GM23338 (cell line): ENCODE results near the gene ZBTB40. TPM values are rescaled to one million over a fixed set of nuclear protein-coding genes. Genes with fewer than 3 reads are reported as not detected.

Experiments
- ATAC-seq: fragments of 200-7000 bp; cut with Tn5 transposase; 3 replicates; pipeline ENCODE4 v1.9.1; 2020
- DNase-seq: peaks from one replicate; pipeline ENCODE4 v3.0.0-alpha.2; 2015; ENCODE audit warnings: low spot score
- H2AFZ ChIP-seq: fragments of 200-600 bp; sonication (generic); 2 replicates; pipeline ENCODE4 v1.8.0; 2016; ENCODE audit warnings: antibody characterized with exemption, mild to moderate bottlenecking, moderate library complexity
- H3F3A ChIP-seq: fragments of 200-600 bp; sonication (generic); replicated peaks from 2 replicates; pipeline ENCODE4 v1.8.0; 2017; ENCODE audit warnings: antibody characterized with exemption, mixed run types, low read depth
- H3K27ac ChIP-seq: fragments of 200-600 bp; sonication (generic); 2 replicates; pipeline ENCODE4 v1.6.1; 2016; ENCODE audit warnings: low read depth
- H3K27me3 ChIP-seq: fragments of 200-600 bp; sonication (generic); 2 replicates; pipeline ENCODE4 v1.8.0; 2016; ENCODE audit warnings: mild to moderate bottlenecking, mixed run types, moderate library complexity; ENCODE audit not compliant: insufficient read depth
- H3K36me3 ChIP-seq: fragments of 200-600 bp; sonication (generic); 2 replicates; pipeline ENCODE4 v1.8.0; 2016; ENCODE audit warnings: mild to moderate bottlenecking; ENCODE audit not compliant: insufficient read depth
- H3K4me1 ChIP-seq: fragments of 200-600 bp; sonication (generic); 2 replicates; pipeline ENCODE4 v1.8.0; 2016; ENCODE audit warnings: mild to moderate bottlenecking, moderate library complexity; ENCODE audit not compliant: insufficient read depth
- H3K4me2 ChIP-seq: fragments of 200-600 bp; sonication (generic); 2 replicates; pipeline ENCODE4 v1.7.1; 2017; ENCODE audit warnings: mixed run types
- H3K4me3 ChIP-seq: fragments of 200-600 bp; sonication (generic); 2 replicates; pipeline ENCODE4 v1.6.1; 2016; ENCODE audit warnings: mixed run types
- H3K79me2 ChIP-seq: fragments of 200-600 bp; sonication (generic); replicated peaks from 2 replicates; pipeline ENCODE4 v1.8.0; 2017; ENCODE audit warnings: mild to moderate bottlenecking; ENCODE audit not compliant: insufficient read depth
- H3K9me2 ChIP-seq: fragments of 200-600 bp; sonication (generic); 2 replicates; pipeline ENCODE4 v1.8.0; 2017; ENCODE audit not compliant: insufficient read depth
- H4K20me1 ChIP-seq: fragments of 200-600 bp; sonication (generic); replicated peaks from 2 replicates; pipeline ENCODE4 v1.8.0; 2017; ENCODE audit warnings: mild to moderate bottlenecking; ENCODE audit not compliant: insufficient read depth
- H3K27ac Mint-ChIP-seq: 2 replicates; pipeline ENCODE4 v1.8.0; 2020; ENCODE audit warnings: inconsistent platforms, mild to moderate bottlenecking, moderate library complexity, mixed read lengths
- H3K27me3 Mint-ChIP-seq: 3 replicates; pipeline ENCODE4 v1.8.0; 2022; ENCODE audit warnings: low read depth, mild to moderate bottlenecking, moderate library complexity, mixed read lengths, inconsistent platforms; ENCODE audit not compliant: insufficient read depth, poor library complexity
- H3K36me3 Mint-ChIP-seq: 3 replicates; pipeline ENCODE4 v1.8.0; 2021; ENCODE audit warnings: low read depth, mild to moderate bottlenecking, inconsistent platforms, moderate library complexity, mixed read lengths
- H3K4me1 Mint-ChIP-seq: 3 replicates; pipeline ENCODE4 v1.8.0; 2020; ENCODE audit warnings: mild to moderate bottlenecking, inconsistent platforms, mixed read lengths
- H3K4me3 Mint-ChIP-seq: 3 replicates; pipeline ENCODE4 v1.8.0; 2021; ENCODE audit warnings: moderate library complexity, mild to moderate bottlenecking, inconsistent platforms, mixed read lengths
- H3K9me3 Mint-ChIP-seq: 3 replicates; pipeline ENCODE4 v1.8.0; 2020; ENCODE audit warnings: moderate library complexity, mild to moderate bottlenecking, inconsistent platforms, mixed read lengths
- EZH2 ChIP-seq: fragments of 200-600 bp; sonication (generic); IDR thresholded peaks from one replicate; pipeline ENCODE4 v1.8.0; 2017; ENCODE audit warnings: antibody characterized with exemption, mild to moderate bottlenecking, low read depth; ENCODE audit not compliant: unreplicated experiment
- JUNB ChIP-seq: IDR thresholded peaks from one replicate; pipeline ENCODE4 v1.6.1; 2016; ENCODE audit warnings: antibody characterized with exemption; ENCODE audit not compliant: unreplicated experiment
- NANOG ChIP-seq: IDR thresholded peaks from 2 replicates; pipeline ENCODE4 v1.6.1; 2016; ENCODE audit warnings: antibody characterized with exemption, borderline replicate concordance
- POLR2AphosphoS5 ChIP-seq: IDR thresholded peaks from 2 replicates; pipeline ENCODE4 v1.6.1; 2016; ENCODE audit warnings: antibody characterized with exemption, low read depth
- STAT1 ChIP-seq: IDR thresholded peaks from one replicate; pipeline ENCODE4 v1.6.1; 2016; ENCODE audit warnings: antibody characterized with exemption; ENCODE audit not compliant: unreplicated experiment
- ZNF114 ChIP-seq: fragments of 250-450 bp; sonication (Bioruptor Pico); IDR thresholded peaks from 2 replicates; pipeline ENCODE4 v1.5.0; 2020; ENCODE audit warnings: mild to moderate bottlenecking, moderate library complexity
- ZNF331 ChIP-seq: fragments of 250-450 bp; sonication (Bioruptor Pico); IDR thresholded peaks from 2 replicates; pipeline ENCODE4 v1.5.0; 2020; ENCODE audit warnings: low read depth, mild to moderate bottlenecking, moderate library complexity
- polyA plus RNA-seq: library from polyadenylated mRNA; unstranded; fragments of >200 nt; fragmentation: Nextera tagmentation; extraction: Ambion mirVana; gene quantifications from 2 replicates; pipeline ENCODE4 v1.2.1, GENCODE V29; 2016
- total RNA-seq: library from RNA; depleted of rRNA; stranded (reverse); fragments of >200 nt; shearing (Covaris generic); gene quantifications from 2 replicates; pipeline ENCODE4 v1.2.3, GENCODE V29; 2014
- TF ChIP-seq, protein P1 (sequence below): fragments of 250-450 bp; sonication (Bioruptor Pico); IDR thresholded peaks from 2 replicates; pipeline ENCODE4 v1.5.0; 2020; ENCODE audit warnings: mild to moderate bottlenecking, moderate library complexity
- TF ChIP-seq, protein P2 (sequence below): IDR thresholded peaks from one replicate; pipeline ENCODE4 v1.6.1; 2018; ENCODE audit warnings: antibody characterized with exemption; ENCODE audit not compliant: unreplicated experiment
- TF ChIP-seq, protein P3 (sequence below), 2 experiments: fragments of 200-600 bp in 1 of 2; sonication (generic) in 1 of 2; conservative IDR thresholded peaks; 2 replicates each; pipeline versions ENCODE4 v1.5.1 to v1.6.1; 2016 to 2017; ENCODE audit warnings: antibody characterized with exemption in 2 of 2, low read depth in 2 of 2, mild to moderate bottlenecking in 2 of 2, moderate library complexity in 1 of 2

The ZBTB40 gene
- total and polyA plus RNA-seq, 2 experiments from 2014 or later: 3.1 to 22.7 TPM

DNA sequence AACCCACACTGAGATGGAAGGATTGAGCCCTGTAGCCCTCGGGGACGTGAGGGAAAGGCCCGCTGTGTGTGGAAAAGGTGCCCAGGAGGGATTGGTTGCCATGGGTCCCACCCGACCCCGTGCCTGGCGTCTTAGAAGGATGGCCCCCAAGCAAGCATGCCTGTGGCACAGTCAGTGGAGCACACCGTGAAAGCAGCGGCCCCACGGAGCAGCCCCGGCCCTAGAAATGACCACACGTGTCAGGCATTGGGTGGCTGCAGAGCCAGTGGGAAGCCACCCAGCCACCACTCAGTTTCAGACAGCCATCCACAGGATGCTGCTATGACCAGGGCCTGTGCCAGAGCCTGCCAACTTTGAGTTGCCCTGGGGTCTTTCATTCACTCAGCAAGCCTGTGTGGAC is 98.4 kb downstream of the ZBTB40 start:
- Mint-ChIP-seq H3K27me3 (peaks cover 27% of the 10 kb centered on the region), H3K36me3 (no peaks in the 10 kb centered on the region), H3K9me3 (no peaks in the 10 kb centered on the region; the same call in 2 of the 3 replicates), H3K4me1 (peaks cover 18% of the 10 kb centered on the region), H3K4me3 (no peak overlapping the region), H3K27ac (no peak overlapping the region)
- no peak overlapping the region for H2AFZ ChIP-seq
- no peak for DNase-seq
- no peaks in the 10 kb centered on the region for H3K9me2 ChIP-seq
- no peak overlapping the region for H3K4me2 ChIP-seq
- ATAC-seq: no peak
- no peaks in the 10 kb centered on the region for H3K27me3 ChIP-seq
- H3F3A ChIP-seq: no peaks in the 10 kb centered on the region
- H3K4me1 ChIP-seq: peaks cover 12% of the 10 kb centered on the region
- no peaks in the 10 kb centered on the region for H4K20me1 ChIP-seq
- H3K4me3 ChIP-seq: no peak overlapping the region
- no peaks in the 10 kb centered on the region for H3K79me2 ChIP-seq
- no peaks in the 10 kb centered on the region for H3K36me3 ChIP-seq
- TF ChIP-seq, protein P1, sequence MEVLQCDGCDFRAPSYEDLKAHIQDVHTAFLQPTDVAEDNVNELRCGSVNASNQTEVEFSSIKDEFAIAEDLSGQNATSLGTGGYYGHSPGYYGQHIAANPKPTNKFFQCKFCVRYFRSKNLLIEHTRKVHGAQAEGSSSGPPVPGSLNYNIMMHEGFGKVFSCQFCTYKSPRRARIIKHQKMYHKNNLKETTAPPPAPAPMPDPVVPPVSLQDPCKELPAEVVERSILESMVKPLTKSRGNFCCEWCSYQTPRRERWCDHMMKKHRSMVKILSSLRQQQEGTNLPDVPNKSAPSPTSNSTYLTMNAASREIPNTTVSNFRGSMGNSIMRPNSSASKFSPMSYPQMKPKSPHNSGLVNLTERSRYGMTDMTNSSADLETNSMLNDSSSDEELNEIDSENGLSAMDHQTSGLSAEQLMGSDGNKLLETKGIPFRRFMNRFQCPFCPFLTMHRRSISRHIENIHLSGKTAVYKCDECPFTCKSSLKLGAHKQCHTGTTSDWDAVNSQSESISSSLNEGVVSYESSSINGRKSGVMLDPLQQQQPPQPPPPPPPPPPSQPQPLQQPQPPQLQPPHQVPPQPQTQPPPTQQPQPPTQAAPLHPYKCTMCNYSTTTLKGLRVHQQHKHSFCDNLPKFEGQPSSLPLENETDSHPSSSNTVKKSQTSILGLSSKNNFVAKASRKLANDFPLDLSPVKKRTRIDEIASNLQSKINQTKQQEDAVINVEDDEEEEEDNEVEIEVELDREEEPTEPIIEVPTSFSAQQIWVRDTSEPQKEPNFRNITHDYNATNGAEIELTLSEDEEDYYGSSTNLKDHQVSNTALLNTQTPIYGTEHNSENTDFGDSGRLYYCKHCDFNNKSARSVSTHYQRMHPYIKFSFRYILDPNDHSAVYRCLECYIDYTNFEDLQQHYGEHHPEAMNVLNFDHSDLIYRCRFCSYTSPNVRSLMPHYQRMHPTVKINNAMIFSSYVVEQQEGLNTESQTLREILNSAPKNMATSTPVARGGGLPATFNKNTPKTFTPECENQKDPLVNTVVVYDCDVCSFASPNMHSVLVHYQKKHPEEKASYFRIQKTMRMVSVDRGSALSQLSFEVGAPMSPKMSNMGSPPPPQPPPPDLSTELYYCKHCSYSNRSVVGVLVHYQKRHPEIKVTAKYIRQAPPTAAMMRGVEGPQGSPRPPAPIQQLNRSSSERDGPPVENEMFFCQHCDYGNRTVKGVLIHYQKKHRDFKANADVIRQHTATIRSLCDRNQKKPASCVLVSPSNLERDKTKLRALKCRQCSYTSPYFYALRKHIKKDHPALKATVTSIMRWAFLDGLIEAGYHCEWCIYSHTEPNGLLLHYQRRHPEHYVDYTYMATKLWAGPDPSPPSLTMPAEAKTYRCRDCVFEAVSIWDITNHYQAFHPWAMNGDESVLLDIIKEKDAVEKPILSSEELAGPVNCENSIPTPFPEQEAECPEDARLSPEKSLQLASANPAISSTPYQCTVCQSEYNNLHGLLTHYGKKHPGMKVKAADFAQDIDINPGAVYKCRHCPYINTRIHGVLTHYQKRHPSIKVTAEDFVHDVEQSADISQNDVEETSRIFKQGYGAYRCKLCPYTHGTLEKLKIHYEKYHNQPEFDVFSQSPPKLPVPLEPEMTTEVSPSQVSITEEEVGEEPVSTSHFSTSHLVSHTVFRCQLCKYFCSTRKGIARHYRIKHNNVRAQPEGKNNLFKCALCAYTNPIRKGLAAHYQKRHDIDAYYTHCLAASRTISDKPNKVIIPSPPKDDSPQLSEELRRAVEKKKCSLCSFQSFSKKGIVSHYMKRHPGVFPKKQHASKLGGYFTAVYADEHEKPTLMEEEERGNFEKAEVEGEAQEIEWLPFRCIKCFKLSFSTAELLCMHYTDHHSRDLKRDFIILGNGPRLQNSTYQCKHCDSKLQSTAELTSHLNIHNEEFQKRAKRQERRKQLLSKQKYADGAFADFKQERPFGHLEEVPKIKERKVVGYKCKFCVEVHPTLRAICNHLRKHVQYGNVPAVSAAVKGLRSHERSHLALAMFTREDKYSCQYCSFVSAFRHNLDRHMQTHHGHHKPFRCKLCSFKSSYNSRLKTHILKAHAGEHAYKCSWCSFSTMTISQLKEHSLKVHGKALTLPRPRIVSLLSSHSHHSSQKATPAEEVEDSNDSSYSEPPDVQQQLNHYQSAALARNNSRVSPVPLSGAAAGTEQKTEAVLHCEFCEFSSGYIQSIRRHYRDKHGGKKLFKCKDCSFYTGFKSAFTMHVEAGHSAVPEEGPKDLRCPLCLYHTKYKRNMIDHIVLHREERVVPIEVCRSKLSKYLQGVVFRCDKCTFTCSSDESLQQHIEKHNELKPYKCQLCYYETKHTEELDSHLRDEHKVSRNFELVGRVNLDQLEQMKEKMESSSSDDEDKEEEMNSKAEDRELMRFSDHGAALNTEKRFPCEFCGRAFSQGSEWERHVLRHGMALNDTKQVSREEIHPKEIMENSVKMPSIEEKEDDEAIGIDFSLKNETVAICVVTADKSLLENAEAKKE: no peak
- TF ChIP-seq EZH2 (no peak), ZNF331 (CRISPR knock-in tag) (no peak), ZNF114 (CRISPR knock-in tag) (no peak), JUNB (no peak), NANOG (no peak), POLR2AphosphoS5 (no peak)
- H3K27ac ChIP-seq: no peak overlapping the region

DNA sequence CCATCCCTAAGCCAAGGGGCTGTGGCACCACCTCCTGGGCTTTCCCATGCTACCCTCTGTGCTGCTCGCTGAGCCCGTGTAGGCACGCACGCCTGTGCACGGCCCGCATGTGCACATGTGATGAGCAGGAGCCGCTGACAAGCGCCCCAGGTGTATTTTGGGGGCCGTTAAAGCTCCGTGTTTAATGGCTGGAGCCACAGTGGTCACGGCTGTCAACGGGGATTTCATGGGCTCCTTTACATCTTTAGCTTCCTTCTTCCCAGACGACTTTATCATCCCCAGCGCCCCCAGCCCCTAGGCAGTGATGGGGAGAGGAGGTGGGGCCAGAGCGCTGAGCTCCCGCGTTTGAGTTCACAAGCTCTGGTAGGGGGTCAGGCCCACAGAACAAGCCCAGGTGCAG is 99.9 kb downstream of the ZBTB40 start:
- H3K36me3 Mint-ChIP-seq: no peaks in the 10 kb centered on the region
- no peaks in the 10 kb centered on the region for H3K27me3 ChIP-seq
- TF ChIP-seq ZNF114 (CRISPR knock-in tag): no peak
- TF ChIP-seq, protein P2, sequence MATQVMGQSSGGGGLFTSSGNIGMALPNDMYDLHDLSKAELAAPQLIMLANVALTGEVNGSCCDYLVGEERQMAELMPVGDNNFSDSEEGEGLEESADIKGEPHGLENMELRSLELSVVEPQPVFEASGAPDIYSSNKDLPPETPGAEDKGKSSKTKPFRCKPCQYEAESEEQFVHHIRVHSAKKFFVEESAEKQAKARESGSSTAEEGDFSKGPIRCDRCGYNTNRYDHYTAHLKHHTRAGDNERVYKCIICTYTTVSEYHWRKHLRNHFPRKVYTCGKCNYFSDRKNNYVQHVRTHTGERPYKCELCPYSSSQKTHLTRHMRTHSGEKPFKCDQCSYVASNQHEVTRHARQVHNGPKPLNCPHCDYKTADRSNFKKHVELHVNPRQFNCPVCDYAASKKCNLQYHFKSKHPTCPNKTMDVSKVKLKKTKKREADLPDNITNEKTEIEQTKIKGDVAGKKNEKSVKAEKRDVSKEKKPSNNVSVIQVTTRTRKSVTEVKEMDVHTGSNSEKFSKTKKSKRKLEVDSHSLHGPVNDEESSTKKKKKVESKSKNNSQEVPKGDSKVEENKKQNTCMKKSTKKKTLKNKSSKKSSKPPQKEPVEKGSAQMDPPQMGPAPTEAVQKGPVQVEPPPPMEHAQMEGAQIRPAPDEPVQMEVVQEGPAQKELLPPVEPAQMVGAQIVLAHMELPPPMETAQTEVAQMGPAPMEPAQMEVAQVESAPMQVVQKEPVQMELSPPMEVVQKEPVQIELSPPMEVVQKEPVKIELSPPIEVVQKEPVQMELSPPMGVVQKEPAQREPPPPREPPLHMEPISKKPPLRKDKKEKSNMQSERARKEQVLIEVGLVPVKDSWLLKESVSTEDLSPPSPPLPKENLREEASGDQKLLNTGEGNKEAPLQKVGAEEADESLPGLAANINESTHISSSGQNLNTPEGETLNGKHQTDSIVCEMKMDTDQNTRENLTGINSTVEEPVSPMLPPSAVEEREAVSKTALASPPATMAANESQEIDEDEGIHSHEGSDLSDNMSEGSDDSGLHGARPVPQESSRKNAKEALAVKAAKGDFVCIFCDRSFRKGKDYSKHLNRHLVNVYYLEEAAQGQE: no peak
- no peak for TF ChIP-seq ZNF331 (CRISPR knock-in tag)
- TF ChIP-seq, protein P3, sequence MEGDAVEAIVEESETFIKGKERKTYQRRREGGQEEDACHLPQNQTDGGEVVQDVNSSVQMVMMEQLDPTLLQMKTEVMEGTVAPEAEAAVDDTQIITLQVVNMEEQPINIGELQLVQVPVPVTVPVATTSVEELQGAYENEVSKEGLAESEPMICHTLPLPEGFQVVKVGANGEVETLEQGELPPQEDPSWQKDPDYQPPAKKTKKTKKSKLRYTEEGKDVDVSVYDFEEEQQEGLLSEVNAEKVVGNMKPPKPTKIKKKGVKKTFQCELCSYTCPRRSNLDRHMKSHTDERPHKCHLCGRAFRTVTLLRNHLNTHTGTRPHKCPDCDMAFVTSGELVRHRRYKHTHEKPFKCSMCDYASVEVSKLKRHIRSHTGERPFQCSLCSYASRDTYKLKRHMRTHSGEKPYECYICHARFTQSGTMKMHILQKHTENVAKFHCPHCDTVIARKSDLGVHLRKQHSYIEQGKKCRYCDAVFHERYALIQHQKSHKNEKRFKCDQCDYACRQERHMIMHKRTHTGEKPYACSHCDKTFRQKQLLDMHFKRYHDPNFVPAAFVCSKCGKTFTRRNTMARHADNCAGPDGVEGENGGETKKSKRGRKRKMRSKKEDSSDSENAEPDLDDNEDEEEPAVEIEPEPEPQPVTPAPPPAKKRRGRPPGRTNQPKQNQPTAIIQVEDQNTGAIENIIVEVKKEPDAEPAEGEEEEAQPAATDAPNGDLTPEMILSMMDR (conservative IDR thresholded peaks at IDR 0.05; ENCODE audit: low read depth in 2 of 2): no peak
- TF ChIP-seq JUNB: no peak
- TF ChIP-seq STAT1: no peak

More for the DNA sequence above, 99.9 kb downstream of the ZBTB40 start:
- no peak overlapping the region for H3K4me2 ChIP-seq
- no peaks in the 10 kb centered on the region for H3K36me3 ChIP-seq
- Mint-ChIP-seq H3K9me3 (no peaks in the 10 kb centered on the region; the same call in 2 of the 3 replicates), H3K4me3 (no peak overlapping the region), H3K27ac (no peak overlapping the region), H3K27me3 (peaks cover 35% of the 10 kb centered on the region), H3K4me1 (peaks cover 32% of the 10 kb centered on the region)
- no peak for ATAC-seq
- H3K4me3 ChIP-seq: no peak overlapping the region
- no peak for DNase-seq
- no peaks in the 10 kb centered on the region for H4K20me1 ChIP-seq
- H3K9me2 ChIP-seq: no peaks in the 10 kb centered on the region
- H3K4me1 ChIP-seq: peaks cover 25% of the 10 kb centered on the region
- H3K79me2 ChIP-seq: no peaks in the 10 kb centered on the region
- no peak overlapping the region for H3K27ac ChIP-seq
- H3F3A ChIP-seq: no peaks in the 10 kb centered on the region
- no peak overlapping the region for H2AFZ ChIP-seq
